T-helper 17 cell (primary cell): ENCODE measurements around the gene MRPS12. TPM values are rescaled to one million over a fixed set of nuclear protein-coding genes. Genes with fewer than 3 reads are reported as not detected.
"Not testable (repeated sequence)": the region's sequence is repeated elsewhere in the genome, so short reads cannot be mapped to it uniquely, and the experiment has no call there.

Experiments
- ATAC-seq: fragments of 150-1000 bp; cut with Tn5 transposase; 2 replicates; pipeline ENCODE4 v1.10.0; 2021; ENCODE audit warnings: mild to moderate bottlenecking, moderate library complexity
- DNase-seq, 3 donors: peaks; one replicate each; pipeline versions ENCODE4 v3.0.0 to v3.0.0-alpha.2; 2020 to 2021
- H3K9me3 ChIP-seq: one replicate; pipeline ENCODE4 v1.7.0; 2013; ENCODE audit warnings: low read length, mild to moderate bottlenecking; ENCODE audit not compliant: control insufficient read depth, poor library complexity, severe bottlenecking
- H3K27ac Mint-ChIP-seq: one replicate; pipeline ENCODE4 v1.8.0; 2022; ENCODE audit warnings: mild to moderate bottlenecking, moderate library complexity, mixed read lengths
- H3K27me3 Mint-ChIP-seq: one replicate; pipeline ENCODE4 v1.8.0; 2022; ENCODE audit warnings: mixed read lengths
- H3K36me3 Mint-ChIP-seq: one replicate; pipeline ENCODE4 v1.8.0; 2022; ENCODE audit warnings: low read depth, mixed read lengths
- H3K4me1 Mint-ChIP-seq: one replicate; pipeline ENCODE4 v1.8.0; 2022; ENCODE audit warnings: mild to moderate bottlenecking, mixed read lengths
- H3K4me3 Mint-ChIP-seq: one replicate; pipeline ENCODE4 v1.8.0; 2022; ENCODE audit warnings: mild to moderate bottlenecking, moderate library complexity, mixed read lengths
- total RNA-seq, 4 donors: library from RNA in 2 of 4; stranded (reverse) in 2 of 4; gene quantifications; one replicate each; pipeline ENCODE4 v1.2.3 and lab custom pipeline; 2022 to 2026

The MRPS12 gene
- total RNA-seq, 2 donors from 2014 or later, result 18.9 to 22.0 TPM

- H3K9me3 ChIP-seq, result no peaks in the 10 kb centered on the region
- no peak for ATAC-seq
- H3K27ac Mint-ChIP-seq, result no peak overlapping the region
Observed at GRCh38 chr19:38932425-38933179, 1.9 kb downstream of the MRPS12 start.

GRCh38 chr19:38933544-38933943 lies 2.8 kb downstream of the MRPS12 start:
- no peaks in the 10 kb centered on the region for H3K9me3 ChIP-seq
- Mint-ChIP-seq H3K4me3 (no peak overlapping the region), H3K4me1 (peaks cover 18% of the 10 kb centered on the region), H3K36me3 (peaks cover 3% of the 10 kb centered on the region), H3K27ac (no peak overlapping the region), H3K27me3 (no peaks in the 10 kb centered on the region)
- ATAC-seq (no peak), DNase-seq (no peak)

More at GRCh38 chr19:38932425-38933179, 1.9 kb downstream of the MRPS12 start:
- DNase-seq, result peak in 1 of 3 donors; percentile 24
- Mint-ChIP-seq H3K36me3 (peaks cover 3% of the 10 kb centered on the region), H3K4me1 (peaks cover 21% of the 10 kb centered on the region), H3K27me3 (no peaks in the 10 kb centered on the region), H3K4me3 (no peak overlapping the region)

GRCh38 chr19:38939957-38940356 lies 9.2 kb downstream of the MRPS12 start:
- H3K36me3 Mint-ChIP-seq, result no peaks in the 10 kb centered on the region
- H3K27me3 Mint-ChIP-seq, result no peaks in the 10 kb centered on the region
- H3K27ac Mint-ChIP-seq, result no peak overlapping the region
- H3K4me3 Mint-ChIP-seq, result no peak overlapping the region
- ATAC-seq (no peak), DNase-seq (no peak)
- peaks cover 9% of the 10 kb centered on the region for H3K4me1 Mint-ChIP-seq
- H3K9me3 ChIP-seq, result no peaks in the 10 kb centered on the region

- H3K27me3 Mint-ChIP-seq, H3K9me3 ChIP-seq, ATAC-seq, H3K36me3 Mint-ChIP-seq, H3K4me1 Mint-ChIP-seq, H3K27ac Mint-ChIP-seq, DNase-seq, H3K4me3 Mint-ChIP-seq: not testable (repeated sequence)
Observed at GRCh38 chr19:38941466-38941865, 10.7 kb downstream of the MRPS12 start.

- DNase-seq (no peak), ATAC-seq (no peak)
- Mint-ChIP-seq H3K27ac (no peak overlapping the region), H3K4me1 (peaks cover 9% of the 10 kb centered on the region), H3K27me3 (no peaks in the 10 kb centered on the region), H3K36me3 (no peaks in the 10 kb centered on the region), H3K4me3 (no peak overlapping the region)
- no peaks in the 10 kb centered on the region for H3K9me3 ChIP-seq
Observed at GRCh38 chr19:38941979-38942378, 11.2 kb downstream of the MRPS12 start.

GRCh38 chr19:38942471-38943181 lies 11.9 kb downstream of the MRPS12 start:
- no peaks in the 10 kb centered on the region for H3K27me3 Mint-ChIP-seq
- H3K9me3 ChIP-seq, result no peaks in the 10 kb centered on the region
- peaks cover 9% of the 10 kb centered on the region for H3K4me1 Mint-ChIP-seq
- ATAC-seq (no peak), DNase-seq (no peak)
- no peaks in the 10 kb centered on the region for H3K36me3 Mint-ChIP-seq
- H3K27ac Mint-ChIP-seq, result no peak overlapping the region
- no peak overlapping the region for H3K4me3 Mint-ChIP-seq

GRCh38 chr19:38944981-38945506 lies 14.3 kb downstream of the MRPS12 start:
- Mint-ChIP-seq H3K27ac (no peak overlapping the region), H3K4me3 (no peak overlapping the region), H3K4me1 (peaks cover 14% of the 10 kb centered on the region), H3K36me3 (no peaks in the 10 kb centered on the region), H3K27me3 (no peaks in the 10 kb centered on the region)
- no peaks in the 10 kb centered on the region for H3K9me3 ChIP-seq
- ATAC-seq (no peak), DNase-seq (no peak)

GRCh38 chr19:38945562-38946228 lies 15.0 kb downstream of the MRPS12 start:
- no peaks in the 10 kb centered on the region for H3K9me3 ChIP-seq
- no peak overlapping the region for H3K4me3 Mint-ChIP-seq
- peaks cover 17% of the 10 kb centered on the region for H3K4me1 Mint-ChIP-seq
- H3K36me3 Mint-ChIP-seq, result no peaks in the 10 kb centered on the region
- no peak overlapping the region for H3K27ac Mint-ChIP-seq
- DNase-seq (no peak), ATAC-seq (no peak)
- H3K27me3 Mint-ChIP-seq, result no peaks in the 10 kb centered on the region

- Mint-ChIP-seq H3K27ac (no peak overlapping the region), H3K36me3 (no peaks in the 10 kb centered on the region), H3K4me3 (no peak overlapping the region), H3K27me3 (no peaks in the 10 kb centered on the region), H3K4me1 (peaks cover 13% of the 10 kb centered on the region)
- ATAC-seq (no peak), DNase-seq (no peak)
- no peaks in the 10 kb centered on the region for H3K9me3 ChIP-seq
Observed at GRCh38 chr19:38946229-38947010, 15.7 kb downstream of the MRPS12 start.

- peaks cover 20% of the 10 kb centered on the region for H3K27me3 Mint-ChIP-seq
- peak; percentile 62 to 73 (median 72) for DNase-seq
- peak overlapping the region; percentile 77 for H3K4me3 Mint-ChIP-seq
- no peak overlapping the region for H3K27ac Mint-ChIP-seq
- peaks cover 4% of the 10 kb centered on the region for H3K36me3 Mint-ChIP-seq
- peaks cover 16% of the 10 kb centered on the region for H3K4me1 Mint-ChIP-seq
- ATAC-seq, result peak; percentile 96
- no peaks in the 10 kb centered on the region for H3K9me3 ChIP-seq
Observed at GRCh38 chr19:38949580-38950367, 19.0 kb downstream of the MRPS12 start.

- H3K36me3 Mint-ChIP-seq, result peaks cover 4% of the 10 kb centered on the region
- H3K27ac Mint-ChIP-seq, result no peak overlapping the region
- ATAC-seq (no peak), DNase-seq (no peak)
- no peak overlapping the region for H3K4me3 Mint-ChIP-seq
- no peaks in the 10 kb centered on the region for H3K9me3 ChIP-seq
- H3K4me1 Mint-ChIP-seq, result peaks cover 16% of the 10 kb centered on the region
- peaks cover 25% of the 10 kb centered on the region for H3K27me3 Mint-ChIP-seq
Observed at GRCh38 chr19:38951187-38951586, 20.4 kb downstream of the MRPS12 start.
